ENCODE measurements around the gene CES1. TPM values are rescaled to one million over a fixed set of nuclear protein-coding genes. Genes with fewer than 3 reads are reported as not detected.
"Not testable (repeated sequence)": the region's sequence is repeated elsewhere in the genome, so short reads cannot be mapped to it uniquely, and the experiment has no call there.

The CES1 gene
- total and polyA plus RNA-seq, 5 donors from 2014 or later: 0.33 to 3.5 (median 1.0) TPM; not detected in 1

DNA sequence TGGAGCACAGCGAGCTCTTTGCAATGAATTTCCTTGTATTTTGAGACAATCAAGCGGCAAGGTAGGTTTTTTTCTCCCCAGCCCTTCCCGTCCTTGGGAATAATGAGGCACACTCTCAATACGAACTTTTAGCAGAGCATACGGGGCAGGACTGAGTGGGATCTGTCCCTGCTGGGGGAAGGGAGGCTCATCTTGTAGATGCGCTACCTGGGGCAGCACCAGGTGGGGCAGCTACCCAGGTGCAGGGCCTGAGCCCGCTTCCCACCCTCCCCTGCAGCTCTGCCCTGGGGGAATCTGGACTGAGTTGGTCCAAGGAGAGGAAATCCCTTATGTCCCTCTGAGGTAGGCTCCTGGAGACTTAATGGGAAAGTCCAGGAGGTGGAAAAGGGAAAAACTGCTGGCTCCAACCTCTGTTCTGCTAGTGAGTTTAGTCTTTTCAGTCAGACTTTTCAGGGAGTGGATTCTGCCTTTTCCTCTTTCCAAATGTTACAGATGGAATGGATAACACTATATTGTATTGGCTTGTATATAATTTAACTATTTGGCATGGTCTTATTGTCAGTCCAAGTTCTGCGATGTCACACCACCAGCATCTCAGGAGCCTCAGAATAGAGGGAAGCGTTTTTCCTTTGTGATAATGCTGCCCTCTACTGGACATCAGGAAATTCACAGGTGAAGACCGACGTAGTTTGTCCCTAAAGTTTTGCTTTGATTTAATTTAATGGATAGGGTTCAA is 9.6 kb upstream of the CES1 start:
- DNase-seq: peak in 2 of 3 donors; percentile 18 to 29
- Histone ChIP-seq H3K4me1 (ENCODE audit: control insufficient read depth, insufficient read depth, low read length, poor library complexity, severe bottlenecking) (no peaks in the 10 kb centered on the region), H3K9me3 (ENCODE audit: control insufficient read depth in 2 of 2, low read length in 2 of 2) (no peaks in the 10 kb centered on the region), H3K36me3 (ENCODE audit: control insufficient read depth, insufficient read depth, low read length) (no peaks in the 10 kb centered on the region), H3K27me3 (ENCODE audit: control insufficient read depth, insufficient read depth, low read length) (no peaks in the 10 kb centered on the region), H3K27ac (ENCODE audit: insufficient read depth, low read length, poor library complexity, severe bottlenecking) (no peak overlapping the region), H3K4me3 (ENCODE audit: low read depth, low read length) (no peak overlapping the region)
- Mint-ChIP-seq H3K4me1 (no peaks in the 10 kb centered on the region), H3K36me3 (no peaks in the 10 kb centered on the region), H3K27me3 (peaks cover 14% of the 10 kb centered on the region), H3K4me3 (no peak overlapping the region), H3K9me3 (no peaks in the 10 kb centered on the region), H3K27ac (no peak overlapping the region)
- ATAC-seq (ENCODE audit: low read depth in 2 of 2): peak in 1 of 2 donors; percentile 39

DNA sequence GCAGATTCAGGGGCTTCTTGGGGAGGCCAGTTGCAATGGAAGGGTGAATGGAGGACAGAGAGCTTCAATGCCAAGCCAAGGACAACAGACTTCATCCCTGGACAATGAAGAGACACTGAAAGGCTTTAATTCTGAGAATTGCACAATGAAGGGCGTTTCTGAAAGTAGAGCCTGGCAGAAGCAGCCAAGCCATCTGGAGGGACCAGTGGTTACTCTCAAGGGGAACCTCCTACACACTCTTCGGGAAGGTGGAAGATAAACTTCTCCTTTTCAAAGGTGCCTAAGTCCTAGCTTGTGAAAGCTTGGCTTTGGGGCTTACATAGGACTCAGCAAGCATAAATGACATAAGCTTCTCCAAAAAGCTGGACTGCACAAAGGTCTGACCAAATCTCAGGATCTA is 6.2 kb upstream of the CES1 start:
- Mint-ChIP-seq H3K4me1 (no peaks in the 10 kb centered on the region), H3K36me3 (no peaks in the 10 kb centered on the region), H3K4me3 (no peak overlapping the region), H3K27ac (no peak overlapping the region), H3K9me3 (no peaks in the 10 kb centered on the region), H3K27me3 (peaks cover 4% of the 10 kb centered on the region)
- Histone ChIP-seq H3K36me3 (ENCODE audit: control insufficient read depth, insufficient read depth, low read length) (no peaks in the 10 kb centered on the region), H3K9me3 (ENCODE audit: control insufficient read depth in 2 of 2, low read length in 2 of 2) (no peaks in the 10 kb centered on the region), H3K4me3 (ENCODE audit: low read depth, low read length) (no peak overlapping the region), H3K27ac (ENCODE audit: insufficient read depth, low read length, poor library complexity, severe bottlenecking) (no peak overlapping the region), H3K27me3 (ENCODE audit: control insufficient read depth, insufficient read depth, low read length) (peaks cover 1% of the 10 kb centered on the region), H3K4me1 (ENCODE audit: control insufficient read depth, insufficient read depth, low read length, poor library complexity, severe bottlenecking) (no peaks in the 10 kb centered on the region)
- DNase-seq: no peak
- no peak for ATAC-seq (ENCODE audit: low read depth in 2 of 2)

DNA sequence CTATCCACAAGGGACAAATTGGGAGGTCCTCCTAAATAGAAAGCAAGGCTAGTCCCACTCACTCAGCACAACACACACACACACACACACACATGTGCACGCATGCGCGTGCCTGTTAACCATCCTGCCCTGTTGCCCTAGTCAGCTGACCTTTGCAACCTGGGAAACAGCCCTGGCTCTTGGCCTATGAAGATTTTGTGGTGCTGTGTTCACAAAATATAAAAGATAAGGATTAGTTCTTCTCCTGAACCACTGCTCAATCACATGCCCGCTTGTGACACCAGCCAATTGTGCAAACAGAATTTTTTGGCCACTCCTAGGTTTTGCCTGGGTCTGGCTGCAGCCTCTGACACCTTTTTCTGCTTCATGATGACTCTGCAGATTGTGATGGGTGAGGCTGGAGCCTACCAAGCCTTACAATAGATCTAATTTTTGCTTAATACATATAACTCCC is 3.3 kb upstream of the CES1 start:
- H3K36me3 ChIP-seq (ENCODE audit: control insufficient read depth, insufficient read depth, low read length): no peaks in the 10 kb centered on the region
- ATAC-seq (ENCODE audit: low read depth in 2 of 2): no peak
- H3K9me3 Mint-ChIP-seq: no peaks in the 10 kb centered on the region
- peaks cover 3% of the 10 kb centered on the region for H3K27me3 ChIP-seq (ENCODE audit: control insufficient read depth, insufficient read depth, low read length)
- H3K9me3 ChIP-seq (ENCODE audit: control insufficient read depth in 2 of 2, low read length in 2 of 2): no peaks in the 10 kb centered on the region
- no peaks in the 10 kb centered on the region for H3K4me1 ChIP-seq (ENCODE audit: control insufficient read depth, insufficient read depth, low read length, poor library complexity, severe bottlenecking)
- peaks cover 4% of the 10 kb centered on the region for H3K27me3 Mint-ChIP-seq
- no peak overlapping the region for H3K4me3 ChIP-seq (ENCODE audit: low read depth, low read length)
- no peaks in the 10 kb centered on the region for H3K36me3 Mint-ChIP-seq
- H3K27ac ChIP-seq (ENCODE audit: insufficient read depth, low read length, poor library complexity, severe bottlenecking): no peak overlapping the region
- no peaks in the 10 kb centered on the region for H3K4me1 Mint-ChIP-seq
- DNase-seq: no peak
- no peak overlapping the region for H3K4me3 Mint-ChIP-seq
- H3K27ac Mint-ChIP-seq: no peak overlapping the region

DNA sequence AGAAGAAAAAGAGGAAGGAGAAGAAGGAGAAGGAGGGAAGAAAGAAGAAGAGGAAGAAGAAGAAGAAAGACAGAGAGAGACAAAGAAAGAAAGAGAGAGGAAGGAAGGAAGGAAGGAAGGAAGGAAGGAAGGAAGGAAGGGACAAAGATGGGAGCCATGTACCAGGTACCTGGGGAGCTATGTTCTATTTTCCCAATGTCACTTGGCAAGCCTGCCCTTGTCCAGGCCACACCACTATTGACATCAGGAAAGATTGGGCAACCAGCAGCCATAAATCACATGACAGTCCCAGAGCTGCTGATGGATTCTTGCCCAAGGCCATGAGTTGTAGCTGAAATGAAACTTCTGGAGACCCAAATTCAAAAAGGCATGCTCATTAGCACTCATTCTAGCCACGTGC is 2.7 kb upstream of the CES1 start:
- no peaks in the 10 kb centered on the region for H3K36me3 ChIP-seq (ENCODE audit: control insufficient read depth, insufficient read depth, low read length)
- peaks cover 3% of the 10 kb centered on the region for H3K27me3 ChIP-seq (ENCODE audit: control insufficient read depth, insufficient read depth, low read length)
- H3K4me3 ChIP-seq (ENCODE audit: low read depth, low read length): no peak overlapping the region
- H3K4me1 Mint-ChIP-seq: no peaks in the 10 kb centered on the region
- no peak overlapping the region for H3K4me3 Mint-ChIP-seq
- ATAC-seq (ENCODE audit: low read depth in 2 of 2): no peak
- H3K27me3 Mint-ChIP-seq: peaks cover 4% of the 10 kb centered on the region
- H3K27ac Mint-ChIP-seq: no peak overlapping the region
- DNase-seq: no peak
- no peaks in the 10 kb centered on the region for H3K9me3 ChIP-seq (ENCODE audit: control insufficient read depth in 2 of 2, low read length in 2 of 2)
- H3K4me1 ChIP-seq (ENCODE audit: control insufficient read depth, insufficient read depth, low read length, poor library complexity, severe bottlenecking): no peaks in the 10 kb centered on the region
- H3K9me3 Mint-ChIP-seq: peaks cover 0 to 1% (median 0%) of the 10 kb centered on the region in 7 donors
- H3K36me3 Mint-ChIP-seq: no peaks in the 10 kb centered on the region
- H3K27ac ChIP-seq (ENCODE audit: insufficient read depth, low read length, poor library complexity, severe bottlenecking): no peak overlapping the region

DNA sequence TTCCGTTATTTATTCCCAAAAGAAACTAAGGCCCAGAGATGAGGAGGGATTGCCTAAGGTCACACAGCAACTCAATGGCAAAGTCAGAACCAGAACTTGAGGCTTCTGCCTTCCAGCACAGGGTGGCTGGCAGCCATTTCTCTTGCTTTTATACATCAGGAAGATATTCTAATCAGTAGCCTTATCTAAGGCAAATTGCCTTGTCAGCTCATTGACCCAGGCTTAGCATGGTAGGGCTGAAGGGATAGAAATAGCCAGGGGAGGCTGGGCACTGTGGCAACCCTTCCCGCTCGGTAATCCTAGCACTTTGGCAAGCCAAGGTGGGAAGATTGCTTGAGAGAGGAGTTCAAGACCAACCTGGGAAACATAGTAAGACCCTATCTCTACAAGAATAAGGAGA is 2.3 kb upstream of the CES1 start:
- not testable (repeated sequence) for DNase-seq; H3K4me1 Mint-ChIP-seq; H3K4me1 ChIP-seq (ENCODE audit: control insufficient read depth, insufficient read depth, low read length, poor library complexity, severe bottlenecking); H3K27ac ChIP-seq (ENCODE audit: insufficient read depth, low read length, poor library complexity, severe bottlenecking); H3K36me3 ChIP-seq (ENCODE audit: control insufficient read depth, insufficient read depth, low read length); H3K4me3 Mint-ChIP-seq; H3K36me3 Mint-ChIP-seq; H3K9me3 Mint-ChIP-seq; H3K9me3 ChIP-seq (ENCODE audit: control insufficient read depth in 2 of 2, low read length in 2 of 2); H3K27me3 ChIP-seq (ENCODE audit: control insufficient read depth, insufficient read depth, low read length); H3K27ac Mint-ChIP-seq; H3K4me3 ChIP-seq (ENCODE audit: low read depth, low read length); ATAC-seq (ENCODE audit: low read depth in 2 of 2); H3K27me3 Mint-ChIP-seq

DNA sequence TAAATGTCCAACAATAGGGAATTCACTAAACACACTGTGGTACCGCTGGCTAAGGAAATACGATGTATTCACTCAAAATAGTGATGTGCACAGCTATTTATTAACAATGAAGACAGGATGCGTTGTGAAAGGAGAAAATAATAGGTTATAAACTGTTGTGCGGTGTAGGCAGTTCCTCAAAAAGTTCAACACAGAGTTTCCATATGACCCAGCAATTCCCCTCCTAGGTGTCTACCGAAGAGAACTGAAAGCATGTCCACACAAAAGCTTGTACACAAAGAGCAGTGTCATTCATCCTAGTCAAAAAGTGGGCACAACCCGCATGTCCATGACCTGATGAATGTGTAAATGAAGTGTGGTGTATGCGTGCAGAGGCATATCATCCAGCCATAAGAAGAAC is 1.2 kb upstream of the CES1 start:
- DNase-seq (no peak), ATAC-seq (ENCODE audit: low read depth in 2 of 2) (no peak)
- no peak overlapping the region for H3K4me3 ChIP-seq (ENCODE audit: low read depth, low read length)
- no peaks in the 10 kb centered on the region for H3K9me3 ChIP-seq (ENCODE audit: control insufficient read depth in 2 of 2, low read length in 2 of 2)
- Mint-ChIP-seq H3K9me3 (peaks cover 0 to 1% (median 0%) of the 10 kb centered on the region in 7 donors), H3K27me3 (no peaks in the 10 kb centered on the region), H3K4me3 (no peak overlapping the region), H3K36me3 (no peaks in the 10 kb centered on the region), H3K4me1 (no peaks in the 10 kb centered on the region), H3K27ac (no peak overlapping the region)
- H3K4me1 ChIP-seq (ENCODE audit: control insufficient read depth, insufficient read depth, low read length, poor library complexity, severe bottlenecking): no peaks in the 10 kb centered on the region
- peaks cover 3% of the 10 kb centered on the region for H3K27me3 ChIP-seq (ENCODE audit: control insufficient read depth, insufficient read depth, low read length)
- H3K36me3 ChIP-seq (ENCODE audit: control insufficient read depth, insufficient read depth, low read length): no peaks in the 10 kb centered on the region
- H3K27ac ChIP-seq (ENCODE audit: insufficient read depth, low read length, poor library complexity, severe bottlenecking): no peak overlapping the region

DNA sequence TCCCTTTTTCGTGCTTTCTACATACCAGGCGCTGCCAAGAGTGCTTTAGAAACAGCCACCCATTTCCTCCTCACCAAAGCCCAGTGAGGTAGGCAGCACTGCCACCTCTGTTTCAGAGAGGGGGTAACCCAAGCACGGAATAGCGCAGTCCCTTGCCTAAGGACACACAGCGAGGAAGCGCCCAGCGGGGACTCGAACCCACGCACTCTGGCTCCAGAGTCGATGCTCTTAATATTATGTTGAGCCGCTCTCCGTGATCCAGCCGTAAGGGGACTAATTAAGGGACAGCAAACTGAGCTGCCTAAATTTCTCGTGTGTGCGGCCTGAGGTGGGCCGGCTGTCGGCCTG is 497 bp downstream of the CES1 start:
- Mint-ChIP-seq H3K27ac (no peak overlapping the region), H3K4me1 (no peaks in the 10 kb centered on the region), H3K36me3 (no peaks in the 10 kb centered on the region), H3K9me3 (peaks cover 0 to 1% (median 0%) of the 10 kb centered on the region in 7 donors), H3K4me3 (no peak overlapping the region), H3K27me3 (no peaks in the 10 kb centered on the region)
- H3K4me3 ChIP-seq (ENCODE audit: low read depth, low read length): no peak overlapping the region
- no peak for ATAC-seq (ENCODE audit: low read depth in 2 of 2)
- H3K9me3 ChIP-seq (ENCODE audit: control insufficient read depth in 2 of 2, low read length in 2 of 2): no peaks in the 10 kb centered on the region
- H3K36me3 ChIP-seq (ENCODE audit: control insufficient read depth, insufficient read depth, low read length): no peaks in the 10 kb centered on the region
- no peak overlapping the region for H3K27ac ChIP-seq (ENCODE audit: insufficient read depth, low read length, poor library complexity, severe bottlenecking)
- DNase-seq: no peak
- H3K27me3 ChIP-seq (ENCODE audit: control insufficient read depth, insufficient read depth, low read length): peaks cover 3% of the 10 kb centered on the region
- no peaks in the 10 kb centered on the region for H3K4me1 ChIP-seq (ENCODE audit: control insufficient read depth, insufficient read depth, low read length, poor library complexity, severe bottlenecking)

DNA sequence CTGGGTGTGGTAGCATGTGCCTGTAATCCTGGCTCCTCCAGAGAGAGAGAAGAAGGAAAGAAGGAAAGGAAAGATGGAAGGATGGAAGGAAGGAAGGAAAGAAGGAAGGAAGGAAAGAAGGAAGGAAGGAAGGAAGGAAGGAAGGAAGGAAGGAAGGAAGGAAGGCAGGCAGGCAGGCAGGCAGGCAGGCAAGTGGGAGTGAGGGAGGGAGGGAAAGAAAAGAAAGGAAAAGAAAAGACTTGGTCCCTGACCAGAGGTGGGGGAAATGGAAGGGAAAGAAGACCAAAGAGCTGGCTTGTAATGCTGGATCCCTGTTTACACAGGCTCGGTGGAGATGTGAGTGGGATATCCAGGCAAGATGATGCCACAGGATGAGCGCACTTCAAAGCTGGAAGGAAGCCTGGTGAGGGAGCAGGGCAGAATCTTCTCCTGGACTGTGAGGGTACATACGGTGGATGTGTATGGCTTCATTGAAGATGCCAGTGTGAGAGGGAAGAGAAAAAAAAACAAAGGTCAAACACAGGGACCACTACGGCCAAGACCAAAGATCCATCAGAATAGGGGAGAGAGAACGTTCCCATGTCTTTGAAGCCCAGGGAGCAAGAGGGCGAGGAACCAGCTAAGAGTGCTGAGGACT is 2.1 kb downstream of the CES1 start:
- H3K27ac Mint-ChIP-seq: no peak overlapping the region
- H3K9me3 Mint-ChIP-seq: peaks cover 0 to 1% (median 0%) of the 10 kb centered on the region in 7 donors
- H3K36me3 Mint-ChIP-seq: no peaks in the 10 kb centered on the region
- Histone ChIP-seq H3K27ac (ENCODE audit: insufficient read depth, low read length, poor library complexity, severe bottlenecking) (no peak overlapping the region), H3K4me1 (ENCODE audit: control insufficient read depth, insufficient read depth, low read length, poor library complexity, severe bottlenecking) (no peaks in the 10 kb centered on the region), H3K9me3 (ENCODE audit: control insufficient read depth in 2 of 2, low read length in 2 of 2) (no peaks in the 10 kb centered on the region), H3K27me3 (ENCODE audit: control insufficient read depth, insufficient read depth, low read length) (peaks cover 3% of the 10 kb centered on the region), H3K4me3 (ENCODE audit: low read depth, low read length) (no peak overlapping the region), H3K36me3 (ENCODE audit: control insufficient read depth, insufficient read depth, low read length) (no peaks in the 10 kb centered on the region)
- no peak for ATAC-seq (ENCODE audit: low read depth in 2 of 2)
- H3K4me1 Mint-ChIP-seq: no peaks in the 10 kb centered on the region
- no peaks in the 10 kb centered on the region for H3K27me3 Mint-ChIP-seq
- DNase-seq: no peak
- no peak overlapping the region for H3K4me3 Mint-ChIP-seq
